HepG2 (cell line): ENCODE results near the gene CNTF. TPM values are rescaled to one million over a fixed set of nuclear protein-coding genes. Genes with fewer than 3 reads are reported as not detected.

ENCODE experiments used
- ARNTL ChIP-seq: sonication (generic); formaldehyde crosslinking; IDR thresholded peaks from 2 replicates; pipeline ENCODE4 v1.4.0; 2020; ENCODE audit warnings: mild to moderate bottlenecking, missing genetic modification reagents
- ELF4 ChIP-seq: sonication (generic); formaldehyde crosslinking; IDR thresholded peaks from 2 replicates; pipeline ENCODE4 v1.5.0; 2020; ENCODE audit warnings: missing genetic modification reagents, mild to moderate bottlenecking, moderate library complexity, borderline replicate concordance
- FIP1L1 ChIP-seq: fragments of 200-400 bp; formaldehyde crosslinking; IDR thresholded peaks from 2 replicates; pipeline ENCODE4 v1.6.1; 2018; ENCODE audit warnings: low read depth, mild to moderate bottlenecking, low read length, moderate library complexity, borderline replicate concordance; ENCODE audit not compliant: insufficient read depth
- GATAD1 ChIP-seq: IDR thresholded peaks from 2 replicates; pipeline ENCODE4 v1.6.1; 2016; ENCODE audit warnings: missing genetic modification reagents, missing compliant biosample characterization
- HNF4G ChIP-seq, 2 experiments: sonication (generic) in 1 of 2; formaldehyde crosslinking in 1 of 2; IDR thresholded peaks; 2 replicates each; pipeline versions ENCODE4 v1.4.0 to v1.6.1; 2011 to 2020; ENCODE audit warnings: borderline replicate concordance in 2 of 2, low read depth in 2 of 2, mild to moderate bottlenecking in 2 of 2, low read length in 1 of 2, missing genetic modification reagents in 1 of 2, moderate library complexity in 1 of 2
- KLF11 ChIP-seq: IDR thresholded peaks from 2 replicates; pipeline ENCODE4 v1.6.1; 2016; ENCODE audit warnings: missing compliant biosample characterization
- LCORL ChIP-seq, 2 experiments: fragments of 450-650 bp in 1 of 2; sonication (generic) in 1 of 2; formaldehyde crosslinking in 1 of 2; IDR thresholded peaks; 2 replicates each; pipeline versions ENCODE4 v1.5.0 to v1.6.1; 2017 to 2020; ENCODE audit warnings: antibody characterized with exemption in 1 of 2, missing genetic modification reagents in 1 of 2
- MEF2D ChIP-seq: sonication (generic); formaldehyde crosslinking; IDR thresholded peaks from 2 replicates; pipeline ENCODE4 v1.5.1; 2020; ENCODE audit warnings: mild to moderate bottlenecking, missing genetic modification reagents
- MIXL1 ChIP-seq: IDR thresholded peaks from 2 replicates; pipeline ENCODE4 v1.6.1; 2016
- PCBP1 ChIP-seq: fragments of 200-400 bp; formaldehyde crosslinking; IDR thresholded peaks from 2 replicates; pipeline ENCODE4 v1.6.1; 2017; ENCODE audit warnings: mild to moderate bottlenecking, low read depth, low read length, borderline replicate concordance
- RARA ChIP-seq: IDR thresholded peaks from 2 replicates; pipeline ENCODE4 v1.6.1; 2016; ENCODE audit warnings: missing genetic modification reagents, missing compliant biosample characterization
- SOX13 ChIP-seq, 3 experiments: fragments of 450-650 bp in 1 of 3; sonication (generic) in 1 of 3; formaldehyde crosslinking in 1 of 3; IDR thresholded peaks in 2 of 3; conservative IDR thresholded peaks in 1 of 3; 2 replicates each; pipeline versions ENCODE4 v1.5.0 to v1.6.1; 2016 to 2020; ENCODE audit warnings: antibody characterized with exemption in 1 of 3, mild to moderate bottlenecking in 1 of 3, missing compliant biosample characterization in 1 of 3, missing genetic modification reagents in 1 of 3, moderate library complexity in 1 of 3
- SOX6 ChIP-seq, 2 experiments: fragments of 450-650 bp in 1 of 2; sonication (generic) in 1 of 2; formaldehyde crosslinking in 1 of 2; IDR thresholded peaks; 2 replicates each; pipeline versions ENCODE4 v1.4.0 to v1.6.1; 2017 to 2020; ENCODE audit warnings: antibody characterized with exemption in 1 of 2, mild to moderate bottlenecking in 1 of 2, missing genetic modification reagents in 1 of 2
- TMF1 ChIP-seq: sonication (generic); formaldehyde crosslinking; IDR thresholded peaks from 2 replicates; pipeline ENCODE4 v1.8.1; 2022; ENCODE audit warnings: low read depth, missing genetic modification reagents
- XRCC5 ChIP-seq: fragments of 200-400 bp; formaldehyde crosslinking; optimal IDR thresholded peaks from 2 replicates; pipeline ENCODE3; 2017; ENCODE audit warnings: mild to moderate bottlenecking, low read length
- YEATS4 ChIP-seq: sonication (generic); formaldehyde crosslinking; IDR thresholded peaks from 2 replicates; pipeline ENCODE4 v1.4.0; 2020; ENCODE audit warnings: missing genetic modification reagents, borderline replicate concordance
- ZFP1 ChIP-seq: IDR thresholded peaks from 2 replicates; pipeline ENCODE4 v1.6.1; 2016
- ZFP36 ChIP-seq: fragments of 150-350 bp; IDR thresholded peaks from 2 replicates; pipeline ENCODE4 v1.6.1; 2018; ENCODE audit warnings: borderline replicate concordance, low read length, low read depth; ENCODE audit not compliant: partially characterized antibody
- ZKSCAN8 ChIP-seq: IDR thresholded peaks from 2 replicates; pipeline ENCODE4 v1.6.1; 2016; ENCODE audit warnings: borderline replicate concordance, missing genetic modification reagents, missing compliant biosample characterization
- ZMYM2 ChIP-seq: sonication (generic); formaldehyde crosslinking; IDR thresholded peaks from 2 replicates; pipeline ENCODE4 v1.8.0; 2022; ENCODE audit warnings: mild to moderate bottlenecking, missing genetic modification reagents
- ZNF121 ChIP-seq: sonication (generic); formaldehyde crosslinking; IDR thresholded peaks from 2 replicates; pipeline ENCODE4 v1.5.0; 2020; ENCODE audit warnings: mild to moderate bottlenecking, missing genetic modification reagents
- ZNF160 ChIP-seq: sonication (generic); formaldehyde crosslinking; IDR thresholded peaks from 2 replicates; pipeline ENCODE4 v1.8.0; 2022; ENCODE audit warnings: mild to moderate bottlenecking, inconsistent platforms, missing genetic modification reagents
- ZNF331 ChIP-seq: sonication (generic); formaldehyde crosslinking; IDR thresholded peaks from 2 replicates; pipeline ENCODE4 v1.4.0; 2020; ENCODE audit warnings: missing genetic modification reagents
- ZNF652 ChIP-seq: IDR thresholded peaks from 2 replicates; pipeline ENCODE4 v1.6.1; 2016; ENCODE audit warnings: low read depth, borderline replicate concordance
- ZNF883 ChIP-seq: sonication (generic); formaldehyde crosslinking; IDR thresholded peaks from 2 replicates; pipeline ENCODE4 v1.5.1; 2020; ENCODE audit warnings: mild to moderate bottlenecking, missing genetic modification reagents; ENCODE audit errors: not compliant biosample characterization
- ZSCAN25 ChIP-seq: sonication (generic); formaldehyde crosslinking; IDR thresholded peaks from 2 replicates; pipeline ENCODE4 v1.8.0; 2022; ENCODE audit warnings: mild to moderate bottlenecking, missing genetic modification reagents
- polyA plus RNA-seq, 8 experiments: library from polyadenylated mRNA; depleted of rRNA in 3 of 8; stranded (reverse) in 7 of 8; unstranded in 1 of 8; fragments of >200 nt; fragmentation: Illumina TruSeq in 4 of 8; extraction: Trizol in 4 of 8; gene quantifications; 2 replicates each; pipeline versions ENCODE4 v1.2.1 to v1.2.3, GENCODE V29; 2011 to 2016; ENCODE audit warnings: low read depth in 4 of 8, missing spikeins in 1 of 8, mixed read lengths in 1 of 8; ENCODE audit not compliant: insufficient read depth in 1 of 8
- total RNA-seq, 5 experiments: library from RNA; depleted of rRNA; stranded (reverse); fragments of >200 nt; fragmentation: Illumina TruSeq; extraction: Trizol; gene quantifications; 2 replicates each; pipeline ENCODE4 v1.2.3, GENCODE V29; 2016; ENCODE audit warnings: low read depth in 1 of 5
- TF ChIP-seq, protein P1 (sequence below): sonication (generic); formaldehyde crosslinking; IDR thresholded peaks from 2 replicates; pipeline ENCODE4 v1.4.0; 2020; ENCODE audit warnings: missing genetic modification reagents
- TF ChIP-seq, protein P2 (sequence below): sonication (generic); formaldehyde crosslinking; IDR thresholded peaks from 2 replicates; pipeline ENCODE4 v1.8.0; 2022; ENCODE audit warnings: missing genetic modification reagents, mild to moderate bottlenecking, inconsistent platforms, borderline replicate concordance

Gene CNTF
- total and polyA plus RNA-seq, 2 of the 13 experiments (the other 11 are each of a cell fraction or from before 2014, with no cell fraction given), result 0.51 to 2.3 TPM

DNA sequence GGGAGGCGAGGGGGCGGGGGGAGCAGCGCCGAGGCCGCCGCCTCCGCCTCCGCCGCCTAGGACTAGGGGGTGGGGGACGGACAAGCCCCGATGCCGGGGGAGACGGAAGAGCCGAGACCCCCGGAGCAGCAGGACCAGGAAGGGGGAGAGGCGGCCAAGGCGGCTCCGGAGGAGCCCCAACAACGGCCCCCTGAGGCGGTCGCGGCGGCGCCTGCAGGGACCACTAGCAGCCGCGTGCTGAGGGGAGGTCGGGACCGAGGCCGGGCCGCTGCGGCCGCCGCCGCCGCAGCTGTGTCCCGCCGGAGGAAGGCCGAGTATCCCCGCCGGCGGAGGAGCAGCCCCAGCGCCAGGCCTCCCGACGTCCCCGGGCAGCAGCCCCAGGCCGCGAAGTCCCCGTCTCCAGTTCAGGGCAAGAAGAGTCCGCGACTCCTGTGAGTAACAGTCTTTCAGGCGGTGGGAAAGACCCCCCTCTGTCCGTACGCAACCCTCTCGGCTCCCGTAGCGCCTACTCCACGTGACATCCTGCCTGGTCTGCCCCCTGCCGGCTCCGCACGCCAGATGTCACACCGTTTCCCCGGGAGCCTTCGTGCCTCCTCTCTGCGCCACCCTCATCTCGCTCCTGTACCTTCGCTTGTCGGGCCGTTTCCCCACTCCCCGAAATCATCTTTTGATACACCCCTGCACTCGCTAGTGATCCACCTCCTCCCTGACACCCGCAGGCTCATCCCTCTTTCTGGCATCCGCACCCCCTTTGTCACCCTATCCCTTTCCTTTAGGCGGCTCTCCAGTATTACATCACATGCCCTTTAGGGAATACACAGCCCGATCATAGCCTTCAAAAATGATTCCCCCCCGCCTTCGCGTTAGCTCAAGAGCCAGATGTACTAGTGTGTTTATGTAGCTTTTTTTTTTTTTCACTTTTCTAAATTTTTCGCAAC is 43.0 kb upstream of the CNTF start (continued):
- TF ChIP-seq FIP1L1 (no peak), XRCC5 (peak; percentile 93), ZNF883 (CRISPR knock-in tag) (peak; percentile 39), SOX13 (IDR thresholded peaks at IDR 0.05) (no peak), SOX13 (CRISPR knock-in tag; conservative IDR thresholded peaks at IDR 0.05 in 1 of 2, IDR thresholded peaks at IDR 0.05 in 1 of 2) (peak in 1 of 2 experiments; percentile 62; a peak in 1 of 4 replicates), KLF11 (CRISPR knock-in tag) (no peak), PCBP1 (no peak), ZSCAN25 (no peak), ZNF121 (no peak), ZMYM2 (CRISPR knock-in tag) (no peak), ZNF331 (CRISPR knock-in tag) (no peak), LCORL (IDR thresholded peaks at IDR 0.05) (peak; percentile 44; the same call in 1 of the 2 replicates), LCORL (CRISPR knock-in tag; IDR thresholded peaks at IDR 0.05) (no peak), ZFP1 (CRISPR knock-in tag) (no peak), YEATS4 (peak; percentile 86), ZNF652 (no peak), ZKSCAN8 (CRISPR knock-in tag) (no peak), ZFP36 (no peak), ARNTL (CRISPR knock-in tag) (peak; percentile 94), GATAD1 (CRISPR knock-in tag) (peak; percentile 93), RARA (CRISPR knock-in tag) (peak; percentile 31; the same call in 1 of the 2 replicates), MEF2D (no peak), HNF4G (IDR thresholded peaks at IDR 0.05; ENCODE audit: borderline replicate concordance, low read depth, low read length) (no peak), HNF4G (CRISPR knock-in tag; IDR thresholded peaks at IDR 0.05; ENCODE audit: borderline replicate concordance, low read depth) (no peak), SOX6 (IDR thresholded peaks at IDR 0.05) (no peak), SOX6 (CRISPR knock-in tag; IDR thresholded peaks at IDR 0.05) (peak; percentile 63), ELF4 (CRISPR knock-in tag) (no peak), TMF1 (CRISPR knock-in tag) (no peak), MIXL1 (CRISPR knock-in tag) (no peak), ZNF160 (CRISPR knock-in tag) (0 out of 2 replicates have a peak, but pooled peaks have one; percentile 48)
- TF ChIP-seq, protein P1, sequence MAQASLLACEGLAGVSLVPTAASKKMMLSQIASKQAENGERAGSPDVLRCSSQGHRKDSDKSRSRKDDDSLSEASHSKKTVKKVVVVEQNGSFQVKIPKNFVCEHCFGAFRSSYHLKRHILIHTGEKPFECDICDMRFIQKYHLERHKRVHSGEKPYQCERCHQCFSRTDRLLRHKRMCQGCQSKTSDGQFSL, result peak; percentile 86
- TF ChIP-seq, protein P2, sequence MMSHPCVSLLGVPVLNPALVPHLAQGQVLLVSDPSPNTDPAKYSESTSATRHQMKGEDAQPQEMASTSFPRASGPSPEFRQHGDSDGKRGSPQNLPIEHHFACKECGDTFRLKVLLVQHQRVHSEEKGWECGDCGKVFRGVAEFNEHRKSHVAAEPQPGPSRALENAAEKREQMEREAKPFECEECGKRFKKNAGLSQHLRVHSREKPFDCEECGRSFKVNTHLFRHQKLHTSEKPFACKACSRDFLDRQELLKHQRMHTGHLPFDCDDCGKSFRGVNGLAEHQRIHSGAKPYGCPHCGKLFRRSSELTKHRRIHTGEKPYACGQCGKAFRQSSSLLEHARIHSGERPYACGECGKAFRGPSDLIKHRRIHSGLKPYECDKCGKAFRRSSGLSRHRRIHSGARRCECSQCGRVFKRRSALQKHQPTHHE (CRISPR knock-in tag), result peak; percentile 69; the same call in 1 of the 2 replicates
